A549 (cell line): ENCODE data around the gene UNCX. TPM values are rescaled to one million over a fixed set of nuclear protein-coding genes. Genes with fewer than 3 reads are reported as not detected.
A peak's percentile ranks its signal among the peaks of the same experiment; 100 is the strongest.

ENCODE experiments used
- ATAC-seq, 2 experiments: fragments of 200-7000 bp in 1 of 2; fragments of >200 bp in 1 of 2; cut with Nextera tagmentation in 1 of 2; cut with Tn5 transposase in 1 of 2; 3 replicates each; pipeline versions ENCODE4 v1.8.0 to v1.9.1; 2018 to 2020; ENCODE audit warnings: mild to moderate bottlenecking in 1 of 2, moderate library complexity in 1 of 2
- CTCF ChIA-PET: fragments of 300-600 bp; sonication (Branson Sonifier 250); formaldehyde crosslinking; extraction: SDS; loops from one replicate; lab custom pipeline; 2021; ENCODE audit warnings: antibody characterized with exemption, inconsistent platforms; lab: Yijun Ruan, JAX
- POLR2A ChIA-PET: fragments of 350-600 bp; formaldehyde crosslinking; extraction: SDS; loops from one replicate; lab custom pipeline; 2021; ENCODE audit warnings: antibody characterized with exemption, inconsistent platforms; lab: Yijun Ruan, JAX
- DNase-seq, 2 experiments: peaks; one replicate each; pipeline versions ENCODE4 v3.0.0 to v3.0.0-alpha.2; 2011 to 2016; ENCODE audit warnings: low read depth in 1 of 2, low spot score in 1 of 2
- FAIRE-seq: peaks from 2 replicates; lab custom pipeline; 2011; peaks lifted over from hg19 to GRCh38; lab: Jason Lieb, UNC
- H3K27ac ChIP-seq, 2 experiments: fragments of >200 bp; sonication (Bioruptor Twin); formaldehyde crosslinking; 3 replicates each; pipeline ENCODE4 v1.5.1; 2016 to 2017
- H3K4me1 ChIP-seq: fragments of >200 bp; sonication (Bioruptor Twin); formaldehyde crosslinking; 3 replicates; pipeline ENCODE4 v1.6.1; 2016
- H3K4me2 ChIP-seq: fragments of >200 bp; sonication (Bioruptor Twin); formaldehyde crosslinking; 3 replicates; pipeline ENCODE4 v1.6.1; 2016
- H3K4me3 ChIP-seq: fragments of >200 bp; sonication (Bioruptor Twin); formaldehyde crosslinking; 3 replicates; pipeline ENCODE4 v1.5.1; 2016
- H3K9me3 ChIP-seq: fragments of >200 bp; sonication (Bioruptor Twin); formaldehyde crosslinking; 3 replicates; pipeline ENCODE4 v1.6.1; 2016
- CHD2 ChIP-seq: fragments of 150-350 bp; IDR thresholded peaks from 2 replicates; pipeline ENCODE4 v1.6.1; 2014; ENCODE audit warnings: low read length; ENCODE audit not compliant: partially characterized antibody
- MYC ChIP-seq: IDR thresholded peaks from 2 replicates; pipeline ENCODE4 v1.6.1; 2012; ENCODE audit warnings: mild to moderate bottlenecking, inconsistent platforms, low read length, improper control_type of control experiment, borderline replicate concordance
- NPAS2 ChIP-seq: fragments of 250-450 bp; sonication (Bioruptor Pico); IDR thresholded peaks from 2 replicates; pipeline ENCODE4 v1.8.0; 2022; ENCODE audit warnings: mild to moderate bottlenecking, moderate library complexity, borderline replicate concordance
- PHF8 ChIP-seq: fragments of 200-600 bp; sonication (generic); IDR thresholded peaks from 2 replicates; pipeline ENCODE4 v1.6.1; 2016; ENCODE audit warnings: low read depth, mild to moderate bottlenecking, antibody characterized with exemption, moderate library complexity, borderline replicate concordance
- POLR2AphosphoS2 ChIP-seq: conservative IDR thresholded peaks from 2 replicates; pipeline ENCODE4 v1.6.1; 2012; ENCODE audit warnings: low read length, improper control_type of control experiment, inconsistent platforms
- RNF2 ChIP-seq: fragments of 200-600 bp; sonication (generic); IDR thresholded peaks from 2 replicates; pipeline ENCODE4 v1.6.1; 2016; ENCODE audit warnings: low read depth, mild to moderate bottlenecking, antibody characterized with exemption, moderate library complexity, borderline replicate concordance
- SREBF2 ChIP-seq: fragments of 450-650 bp; IDR thresholded peaks from 2 replicates; pipeline ENCODE4 v1.6.1; 2014; ENCODE audit warnings: mild to moderate bottlenecking, moderate library complexity
- TP53 ChIP-seq: fragments of 250-450 bp; sonication (Bioruptor Pico); IDR thresholded peaks from 2 replicates; pipeline ENCODE4 v1.5.0; 2021; ENCODE audit warnings: mild to moderate bottlenecking, moderate library complexity
- ZC3H11A ChIP-seq: fragments of 450-650 bp; IDR thresholded peaks from 2 replicates; pipeline ENCODE4 v1.6.1; 2014; ENCODE audit warnings: antibody characterized with exemption, mild to moderate bottlenecking
- ZSCAN20 ChIP-seq: fragments of 250-450 bp; sonication (Bioruptor Pico); IDR thresholded peaks from 2 replicates; pipeline ENCODE4 v1.8.0; 2022; ENCODE audit warnings: mild to moderate bottlenecking, moderate library complexity
- WGBS: methylation state at CpG from one replicate; pipeline ENCODE4 v1.1.6; 2017; ENCODE audit errors: missing lambda C conversion rate; 5-methylcytosine and 5-hydroxymethylcytosine counted together
- polyA plus RNA-seq, 4 experiments: library from polyadenylated mRNA; depleted of rRNA in 3 of 4; stranded (reverse); fragments of >200 nt; fragmentation: RNase III in 1 of 4; extraction: RNeasy Plus Mini Kit Qiagen cat#74134 plus additional on column Dnase treatment in 1 of 4; gene quantifications; 2 replicates in 3 of 4; 3 replicates in 1 of 4; pipeline ENCODE4 v1.2.3, GENCODE V29; 2011 to 2017
- TF ChIP-seq, protein P1 (sequence below): IDR thresholded peaks from 2 replicates; pipeline ENCODE4 v1.6.1; 2012; ENCODE audit warnings: low read depth, borderline replicate concordance
- TF ChIP-seq, protein P2 (sequence below): fragments of 250-450 bp; sonication (Bioruptor Pico); IDR thresholded peaks from 2 replicates; pipeline ENCODE4 v1.5.0; 2020; ENCODE audit warnings: low read depth, mild to moderate bottlenecking, moderate library complexity
- TF ChIP-seq, protein P3 (sequence below): fragments of >200 bp; sonication (Bioruptor Twin); formaldehyde crosslinking; IDR thresholded peaks from 2 replicates; pipeline ENCODE4 v1.6.1; 2016
- TF ChIP-seq, protein P4 (sequence below): IDR thresholded peaks from 2 replicates; pipeline ENCODE4 v1.6.1; 2012
- TF ChIP-seq, protein P5 (sequence below): IDR thresholded peaks from 2 replicates; pipeline ENCODE4 v1.6.1; 2012
- TF ChIP-seq, protein P6 (sequence below): fragments of 150-350 bp; IDR thresholded peaks from 2 replicates; pipeline ENCODE4 v1.6.1; 2014; ENCODE audit warnings: low read depth, mild to moderate bottlenecking, low read length

Gene UNCX
- polyA plus RNA-seq, 2 of the 4 experiments (the other 2 are of a cell fraction), result not detected

DNA sequence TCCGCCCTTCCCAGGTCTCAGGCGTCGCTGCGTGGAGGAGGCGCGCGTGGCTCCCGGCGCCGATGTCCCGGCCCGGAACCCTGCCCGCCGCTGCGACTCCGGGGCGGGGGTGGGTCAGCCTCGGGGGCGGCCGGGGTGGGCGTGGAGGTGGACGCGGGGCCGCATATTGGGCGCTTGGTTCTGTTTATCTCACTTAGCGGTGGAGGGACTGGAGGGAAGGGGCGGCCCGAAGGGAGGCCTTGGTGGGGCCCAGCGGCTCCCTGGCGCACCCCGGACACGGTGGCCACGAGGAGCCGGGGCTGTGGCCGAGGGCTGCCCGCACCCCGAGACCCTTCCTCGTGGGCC is 8.6 kb downstream of the UNCX start:
- no peak for TF ChIP-seq POLR2AphosphoS2
- TF ChIP-seq RNF2, result no peak
- TF ChIP-seq PHF8, result no peak
- no peak for TF ChIP-seq CHD2
- no peak for TF ChIP-seq ZC3H11A
- TF ChIP-seq, protein P1, sequence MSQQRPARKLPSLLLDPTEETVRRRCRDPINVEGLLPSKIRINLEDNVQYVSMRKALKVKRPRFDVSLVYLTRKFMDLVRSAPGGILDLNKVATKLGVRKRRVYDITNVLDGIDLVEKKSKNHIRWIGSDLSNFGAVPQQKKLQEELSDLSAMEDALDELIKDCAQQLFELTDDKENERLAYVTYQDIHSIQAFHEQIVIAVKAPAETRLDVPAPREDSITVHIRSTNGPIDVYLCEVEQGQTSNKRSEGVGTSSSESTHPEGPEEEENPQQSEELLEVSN, result no peak
- no peak for TF ChIP-seq NPAS2 (CRISPR knock-in tag)
- no peak for TF ChIP-seq SREBF2
- TF ChIP-seq, protein P2, sequence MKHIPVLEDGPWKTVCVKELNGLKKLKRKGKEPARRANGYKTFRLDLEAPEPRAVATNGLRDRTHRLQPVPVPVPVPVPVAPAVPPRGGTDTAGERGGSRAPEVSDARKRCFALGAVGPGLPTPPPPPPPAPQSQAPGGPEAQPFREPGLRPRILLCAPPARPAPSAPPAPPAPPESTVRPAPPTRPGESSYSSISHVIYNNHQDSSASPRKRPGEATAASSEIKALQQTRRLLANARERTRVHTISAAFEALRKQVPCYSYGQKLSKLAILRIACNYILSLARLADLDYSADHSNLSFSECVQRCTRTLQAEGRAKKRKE (CRISPR knock-in tag), result no peak
- peaks cover 10% of the 10 kb centered on the region; the same call in 2 of the 3 replicates for H3K4me1 ChIP-seq
- H3K4me2 ChIP-seq, result no peak overlapping the region; the same call in 2 of the 3 replicates
- CTCF ChIA-PET, result interaction anchor here (1.3 to 4.8 kb wide), 3 partner anchors 10 to 171 kb away, joined by 3 to 33 read pairs (median 5); no protein-coding TSS in a partner anchor
- WGBS, result 4% methylated on average over 5 of the region's 38 CpGs
- FAIRE-seq (no peak), ATAC-seq (peak in 1 of 2 experiments; percentile 21; a peak in 3 of 6 replicates), DNase-seq (no peak)
- no peak overlapping the region for H3K4me3 ChIP-seq
- H3K9me3 ChIP-seq, result no peaks in the 10 kb centered on the region
- POLR2A ChIA-PET, result no interaction called here
- H3K27ac ChIP-seq, result no peak overlapping the region

DNA sequence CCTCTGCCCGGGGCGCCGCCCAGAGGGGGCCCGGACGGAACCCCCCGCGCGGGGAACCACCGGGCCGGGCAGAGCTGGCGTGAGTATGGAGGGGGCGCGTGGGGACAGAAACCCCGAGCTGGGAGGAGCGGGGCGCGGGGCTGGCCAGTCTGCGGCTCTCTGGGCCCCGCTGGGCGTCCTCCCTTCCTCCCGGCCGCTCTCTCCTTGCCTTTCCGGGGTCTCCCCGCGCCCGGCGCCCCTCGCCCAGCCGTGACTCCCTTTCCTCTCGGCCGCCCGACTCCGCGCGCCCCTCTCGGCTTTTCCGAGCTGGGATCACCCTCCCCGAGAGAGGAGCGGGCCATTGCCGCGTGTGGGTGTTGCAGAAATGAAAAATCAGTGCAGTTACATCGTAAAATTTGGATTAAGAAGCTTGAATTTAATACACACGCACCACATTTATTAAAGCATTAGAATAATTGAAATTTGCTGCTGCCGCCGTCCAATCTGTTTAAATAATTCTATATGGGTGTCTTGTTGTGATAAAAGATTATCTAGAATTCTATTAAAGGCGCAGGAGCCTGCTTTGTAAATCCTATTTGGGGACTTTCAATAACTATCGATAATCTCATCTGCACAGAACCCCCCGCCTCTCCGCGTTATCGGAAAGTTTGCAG is 9.1 kb downstream of the UNCX start:
- no peak overlapping the region for H3K27ac ChIP-seq
- H3K4me1 ChIP-seq, result peaks cover 8% of the 10 kb centered on the region; the same call in 2 of the 3 replicates
- ChIA-PET CTCF (interaction anchor here (1.3 to 4.8 kb wide), 4 partner anchors 10 to 191 kb away, joined by 3 to 33 read pairs (median 4); no protein-coding TSS in a partner anchor), POLR2A (no interaction called here)
- FAIRE-seq (no peak), DNase-seq (no peak), ATAC-seq (peak in 1 of 2 experiments; percentile 17; a peak in 3 of 6 replicates)
- no peaks in the 10 kb centered on the region for H3K9me3 ChIP-seq
- WGBS, result 31% methylated on average over 37 of the region's 51 CpGs
- H3K4me3 ChIP-seq, result no peak overlapping the region
- no peak for TF ChIP-seq MYC
- H3K4me2 ChIP-seq, result peak overlapping the region; percentile 8; the same call in 1 of the 3 replicates

DNA sequence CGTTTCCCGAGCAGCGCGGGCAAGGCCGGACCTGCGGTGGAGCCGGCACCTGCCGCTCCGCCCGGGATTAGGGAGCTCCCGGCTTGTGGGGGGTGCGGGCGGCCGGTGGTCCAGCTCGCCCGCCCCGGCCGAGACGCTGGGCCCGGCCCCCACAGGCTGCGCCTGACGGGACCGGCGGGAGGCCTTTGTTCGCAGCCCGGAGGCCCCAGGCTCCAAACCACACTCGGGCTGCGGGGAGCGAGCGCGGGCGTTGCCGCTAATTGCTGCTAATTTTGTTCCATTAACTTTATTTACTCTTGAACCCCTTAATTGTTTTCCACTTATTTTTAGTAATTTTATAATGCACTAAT is 9.6 kb downstream of the UNCX start:
- POLR2A ChIA-PET, result no interaction called here
- DNase-seq (no peak), FAIRE-seq (no peak), ATAC-seq (no peak)
- TF ChIP-seq, protein P3, sequence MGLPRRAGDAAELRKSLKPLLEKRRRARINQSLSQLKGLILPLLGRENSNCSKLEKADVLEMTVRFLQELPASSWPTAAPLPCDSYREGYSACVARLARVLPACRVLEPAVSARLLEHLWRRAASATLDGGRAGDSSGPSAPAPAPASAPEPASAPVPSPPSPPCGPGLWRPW, result no peak
- Histone ChIP-seq H3K4me2 (no peak overlapping the region), H3K4me1 (peaks cover 3% of the 10 kb centered on the region; the same call in 1 of the 3 replicates), H3K27ac (no peak overlapping the region), H3K9me3 (no peaks in the 10 kb centered on the region), H3K4me3 (no peak overlapping the region)
- CTCF ChIA-PET, result interaction anchor here (1.3 to 1.5 kb wide), 5 partner anchors 9 to 190 kb away, joined by 3 to 5 read pairs (median 4); no protein-coding TSS in a partner anchor
- 44% methylated on average over 27 of the region's 33 CpGs for WGBS

DNA sequence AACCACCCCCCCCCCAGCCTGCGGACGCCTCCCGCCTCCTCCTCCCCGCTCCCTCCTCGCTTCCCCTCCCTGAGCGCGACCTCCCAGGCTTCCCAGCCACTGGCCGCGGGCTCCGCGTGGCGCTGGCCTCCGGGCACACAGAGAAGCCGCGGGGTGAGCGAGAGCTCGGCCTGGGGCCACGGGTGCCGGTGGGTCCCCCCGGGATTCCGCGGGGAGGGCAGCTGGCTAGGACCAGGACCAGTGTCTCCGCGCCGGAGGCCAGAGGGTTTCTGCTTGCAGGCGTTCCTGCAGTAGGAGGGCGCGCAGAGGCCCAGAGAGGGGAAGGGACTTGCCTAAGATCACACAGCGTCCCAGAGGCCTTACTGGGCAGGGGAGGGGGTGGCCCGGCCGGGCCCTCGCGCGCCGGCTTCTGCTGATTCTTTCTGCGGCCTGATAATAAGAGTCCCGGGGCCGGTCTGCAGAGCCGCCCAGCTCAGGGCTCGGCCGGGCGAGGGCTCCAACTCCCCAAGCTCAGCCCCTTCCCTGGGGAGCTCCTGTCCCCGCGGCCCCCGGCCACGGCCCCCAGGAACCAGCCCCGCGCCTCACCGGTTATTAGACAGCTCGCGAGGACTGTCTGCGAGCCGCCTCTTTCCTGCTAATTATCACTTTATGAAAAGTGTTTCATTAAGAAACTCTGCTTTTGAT is 10.1 kb downstream of the UNCX start:
- FAIRE-seq (no peak), DNase-seq (no peak), ATAC-seq (no peak)
- ChIA-PET POLR2A (no interaction called here), CTCF (interaction anchor here (1.2 to 1.5 kb wide), 5 partner anchors 17 to 231 kb away, joined by 3 to 5 read pairs (median 4); no protein-coding TSS in a partner anchor)
- Histone ChIP-seq H3K27ac (no peak overlapping the region), H3K4me3 (no peak overlapping the region), H3K9me3 (no peaks in the 10 kb centered on the region), H3K4me2 (no peak overlapping the region), H3K4me1 (peaks cover 3% of the 10 kb centered on the region; the same call in 1 of the 3 replicates)
- TF ChIP-seq, protein P4, sequence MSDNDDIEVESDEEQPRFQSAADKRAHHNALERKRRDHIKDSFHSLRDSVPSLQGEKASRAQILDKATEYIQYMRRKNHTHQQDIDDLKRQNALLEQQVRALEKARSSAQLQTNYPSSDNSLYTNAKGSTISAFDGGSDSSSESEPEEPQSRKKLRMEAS, result no peak
- TF ChIP-seq, protein P2 (CRISPR knock-in tag), result no peak
- no peak for TF ChIP-seq ZSCAN20 (CRISPR knock-in tag)
- TF ChIP-seq, protein P5, sequence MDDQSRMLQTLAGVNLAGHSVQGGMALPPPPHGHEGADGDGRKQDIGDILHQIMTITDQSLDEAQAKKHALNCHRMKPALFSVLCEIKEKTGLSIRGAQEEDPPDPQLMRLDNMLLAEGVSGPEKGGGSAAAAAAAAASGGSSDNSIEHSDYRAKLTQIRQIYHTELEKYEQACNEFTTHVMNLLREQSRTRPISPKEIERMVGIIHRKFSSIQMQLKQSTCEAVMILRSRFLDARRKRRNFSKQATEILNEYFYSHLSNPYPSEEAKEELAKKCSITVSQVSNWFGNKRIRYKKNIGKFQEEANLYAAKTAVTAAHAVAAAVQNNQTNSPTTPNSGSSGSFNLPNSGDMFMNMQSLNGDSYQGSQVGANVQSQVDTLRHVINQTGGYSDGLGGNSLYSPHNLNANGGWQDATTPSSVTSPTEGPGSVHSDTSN, result no peak
- no peak for TF ChIP-seq TP53
- TF ChIP-seq, protein P6, sequence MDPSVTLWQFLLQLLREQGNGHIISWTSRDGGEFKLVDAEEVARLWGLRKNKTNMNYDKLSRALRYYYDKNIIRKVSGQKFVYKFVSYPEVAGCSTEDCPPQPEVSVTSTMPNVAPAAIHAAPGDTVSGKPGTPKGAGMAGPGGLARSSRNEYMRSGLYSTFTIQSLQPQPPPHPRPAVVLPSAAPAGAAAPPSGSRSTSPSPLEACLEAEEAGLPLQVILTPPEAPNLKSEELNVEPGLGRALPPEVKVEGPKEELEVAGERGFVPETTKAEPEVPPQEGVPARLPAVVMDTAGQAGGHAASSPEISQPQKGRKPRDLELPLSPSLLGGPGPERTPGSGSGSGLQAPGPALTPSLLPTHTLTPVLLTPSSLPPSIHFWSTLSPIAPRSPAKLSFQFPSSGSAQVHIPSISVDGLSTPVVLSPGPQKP, result no peak
- 47% methylated on average over 29 of the region's 53 CpGs for WGBS
